ENCODE measurements around the gene PITPNB. TPM values are rescaled to one million over a fixed set of nuclear protein-coding genes. Genes with fewer than 3 reads are reported as not detected.

The PITPNB gene
- total and polyA plus RNA-seq, 2 of the 13 experiments (the other 11 are each of a cell fraction or from before 2014, with no cell fraction given): 17.0 to 30.1 TPM

DNA sequence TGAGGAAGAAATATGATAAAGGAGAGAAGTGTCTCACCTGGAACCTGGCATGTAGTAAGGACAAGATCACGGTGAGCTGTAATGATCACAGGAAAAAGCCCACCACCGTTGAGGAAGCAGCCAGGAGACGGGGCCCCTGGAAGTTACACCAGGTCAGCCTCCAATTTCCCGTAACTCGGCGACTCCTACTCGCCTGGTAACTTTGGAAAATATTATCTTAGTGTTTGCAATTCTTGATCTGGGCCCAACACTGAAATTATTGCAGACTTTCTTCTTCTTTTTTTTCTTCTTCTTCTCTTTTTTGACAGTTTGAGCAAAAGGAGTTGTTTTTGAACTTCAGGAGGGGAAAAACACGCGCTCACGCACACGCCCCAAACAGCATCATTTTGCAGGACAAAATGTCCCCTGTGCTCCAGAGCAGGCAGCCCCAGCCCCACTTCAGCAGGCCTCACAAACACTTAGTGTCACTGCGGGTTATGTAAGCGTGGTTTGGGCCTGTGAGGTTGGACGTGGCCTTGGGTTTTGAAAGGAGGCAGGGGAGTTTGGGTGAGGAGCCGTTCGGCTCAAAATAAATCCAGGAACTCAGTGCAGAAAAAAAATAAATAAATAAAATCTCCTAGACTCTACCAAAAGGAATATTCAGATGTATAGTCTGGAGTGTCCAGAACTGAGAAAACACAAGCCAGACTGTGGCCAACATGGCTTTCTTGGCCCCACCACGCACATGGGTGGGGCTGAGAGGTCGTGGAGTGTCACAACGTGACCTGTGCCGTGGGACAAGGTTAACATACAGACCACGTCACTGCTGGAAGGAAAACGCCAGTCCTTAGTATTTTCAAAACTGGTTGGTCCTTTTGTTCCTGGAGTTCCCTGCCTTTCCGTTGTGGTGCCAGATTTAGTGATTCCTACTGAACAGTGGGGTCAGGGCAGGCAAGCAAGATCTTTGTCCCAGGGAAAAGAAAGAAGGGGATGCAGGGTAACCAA lies 91.2 kb downstream of the PITPNB start (continued):
- TF ChIP-seq, protein P1, sequence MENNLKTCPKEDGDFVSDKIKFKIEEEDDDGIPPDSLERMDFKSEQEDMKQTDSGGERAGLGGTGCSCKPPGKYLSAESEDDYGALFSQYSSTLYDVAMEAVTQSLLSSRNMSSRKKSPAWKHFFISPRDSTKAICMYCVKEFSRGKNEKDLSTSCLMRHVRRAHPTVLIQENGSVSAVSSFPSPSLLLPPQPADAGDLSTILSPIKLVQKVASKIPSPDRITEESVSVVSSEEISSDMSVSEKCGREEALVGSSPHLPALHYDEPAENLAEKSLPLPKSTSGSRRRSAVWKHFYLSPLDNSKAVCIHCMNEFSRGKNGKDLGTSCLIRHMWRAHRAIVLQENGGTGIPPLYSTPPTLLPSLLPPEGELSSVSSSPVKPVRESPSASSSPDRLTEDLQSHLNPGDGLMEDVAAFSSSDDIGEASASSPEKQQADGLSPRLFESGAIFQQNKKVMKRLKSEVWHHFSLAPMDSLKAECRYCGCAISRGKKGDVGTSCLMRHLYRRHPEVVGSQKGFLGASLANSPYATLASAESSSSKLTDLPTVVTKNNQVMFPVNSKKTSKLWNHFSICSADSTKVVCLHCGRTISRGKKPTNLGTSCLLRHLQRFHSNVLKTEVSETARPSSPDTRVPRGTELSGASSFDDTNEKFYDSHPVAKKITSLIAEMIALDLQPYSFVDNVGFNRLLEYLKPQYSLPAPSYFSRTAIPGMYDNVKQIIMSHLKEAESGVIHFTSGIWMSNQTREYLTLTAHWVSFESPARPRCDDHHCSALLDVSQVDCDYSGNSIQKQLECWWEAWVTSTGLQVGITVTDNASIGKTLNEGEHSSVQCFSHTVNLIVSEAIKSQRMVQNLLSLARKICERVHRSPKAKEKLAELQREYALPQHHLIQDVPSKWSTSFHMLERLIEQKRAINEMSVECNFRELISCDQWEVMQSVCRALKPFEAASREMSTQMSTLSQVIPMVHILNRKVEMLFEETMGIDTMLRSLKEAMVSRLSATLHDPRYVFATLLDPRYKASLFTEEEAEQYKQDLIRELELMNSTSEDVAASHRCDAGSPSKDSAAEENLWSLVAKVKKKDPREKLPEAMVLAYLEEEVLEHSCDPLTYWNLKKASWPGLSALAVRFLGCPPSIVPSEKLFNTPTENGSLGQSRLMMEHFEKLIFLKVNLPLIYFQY (CRISPR knock-in tag; IDR thresholded peaks at IDR 0.05; ENCODE audit: borderline replicate concordance): no peak
- TF ChIP-seq ZNF572 (CRISPR knock-in tag; IDR thresholded peaks at IDR 0.05) (no peak), NRL (CRISPR knock-in tag; IDR thresholded peaks at IDR 0.05; ENCODE audit: borderline replicate concordance) (no peak), KAT7 (CRISPR knock-in tag; IDR thresholded peaks at IDR 0.05; ENCODE audit: borderline replicate concordance) (no peak), REXO4 (CRISPR knock-in tag; IDR thresholded peaks at IDR 0.05; ENCODE audit: borderline replicate concordance) (no peak), TOE1 (CRISPR knock-in tag; IDR thresholded peaks at IDR 0.05) (no peak), NFATC3 (CRISPR knock-in tag; IDR thresholded peaks at IDR 0.05) (no peak), ZNF331 (CRISPR knock-in tag; IDR thresholded peaks at IDR 0.05) (no peak), ZNF652 (CRISPR knock-in tag; IDR thresholded peaks at IDR 0.05; ENCODE audit: borderline replicate concordance, low read depth) (no peak), RARA (CRISPR knock-in tag; IDR thresholded peaks at IDR 0.05) (no peak)
